ENCODE measurements around the gene ESYT1. TPM values are rescaled to one million over a fixed set of nuclear protein-coding genes. Genes with fewer than 3 reads are reported as not detected.
A peak's percentile ranks its signal among the peaks of the same experiment; 100 is the strongest.

Gene ESYT1
- total and polyA plus RNA-seq, 4 donors = 41.0 to 93.5 (median 58.8) TPM

DNA sequence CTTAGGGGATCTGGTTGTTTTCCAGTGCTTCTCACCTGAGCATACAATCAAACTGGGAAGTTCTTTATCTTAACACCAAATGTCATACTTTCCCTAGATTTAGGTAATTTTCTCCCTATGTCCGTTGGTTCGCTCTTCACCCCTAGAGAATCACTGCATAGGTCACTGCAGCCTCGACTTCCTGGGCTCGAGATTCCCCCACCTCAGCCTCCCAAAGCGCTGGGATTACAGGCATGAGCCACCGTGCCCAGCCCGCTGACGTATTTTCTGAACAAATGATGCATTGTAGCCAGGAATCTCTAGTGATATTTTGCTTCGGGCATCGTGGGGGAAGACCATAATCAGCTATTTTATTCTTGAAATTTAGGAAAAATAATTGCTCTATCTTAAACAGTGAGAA, 12.7 kb upstream of the ESYT1 start:
- H3K27me3 ChIP-seq (ENCODE audit: control insufficient read depth in 4 of 4, insufficient read depth in 4 of 4, low read length in 3 of 4) = no peaks in the 10 kb centered on the region
- TF ChIP-seq, protein P1, sequence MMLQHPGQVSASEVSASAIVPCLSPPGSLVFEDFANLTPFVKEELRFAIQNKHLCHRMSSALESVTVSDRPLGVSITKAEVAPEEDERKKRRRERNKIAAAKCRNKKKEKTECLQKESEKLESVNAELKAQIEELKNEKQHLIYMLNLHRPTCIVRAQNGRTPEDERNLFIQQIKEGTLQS (IDR thresholded peaks at IDR 0.05) = no peak
- TF ChIP-seq RAD21 (IDR thresholded peaks at IDR 0.05) (no peak), HNF4A (conservative IDR thresholded peaks at IDR 0.05) (no peak), NR2F2 (IDR thresholded peaks at IDR 0.05) (no peak)
- TF ChIP-seq, protein P2, sequence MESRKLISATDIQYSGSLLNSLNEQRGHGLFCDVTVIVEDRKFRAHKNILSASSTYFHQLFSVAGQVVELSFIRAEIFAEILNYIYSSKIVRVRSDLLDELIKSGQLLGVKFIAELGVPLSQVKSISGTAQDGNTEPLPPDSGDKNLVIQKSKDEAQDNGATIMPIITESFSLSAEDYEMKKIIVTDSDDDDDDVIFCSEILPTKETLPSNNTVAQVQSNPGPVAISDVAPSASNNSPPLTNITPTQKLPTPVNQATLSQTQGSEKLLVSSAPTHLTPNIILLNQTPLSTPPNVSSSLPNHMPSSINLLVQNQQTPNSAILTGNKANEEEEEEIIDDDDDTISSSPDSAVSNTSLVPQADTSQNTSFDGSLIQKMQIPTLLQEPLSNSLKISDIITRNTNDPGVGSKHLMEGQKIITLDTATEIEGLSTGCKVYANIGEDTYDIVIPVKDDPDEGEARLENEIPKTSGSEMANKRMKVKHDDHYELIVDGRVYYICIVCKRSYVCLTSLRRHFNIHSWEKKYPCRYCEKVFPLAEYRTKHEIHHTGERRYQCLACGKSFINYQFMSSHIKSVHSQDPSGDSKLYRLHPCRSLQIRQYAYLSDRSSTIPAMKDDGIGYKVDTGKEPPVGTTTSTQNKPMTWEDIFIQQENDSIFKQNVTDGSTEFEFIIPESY (IDR thresholded peaks at IDR 0.05) = no peak
- H3K4me3 ChIP-seq (ENCODE audit: low read depth in 1 of 3, low read length in 3 of 3) = peak overlapping the region in 2 of 3 donors; percentile 49 to 97
- WGBS = 49% methylated on average over 10 of the region's 10 CpGs
- H3K9ac ChIP-seq (ENCODE audit: low read depth in 1 of 2, low read length in 2 of 2) = peak overlapping the region; percentile 69 to 98
- peaks cover 13 to 28% (median 19%) of the 10 kb centered on the region in 4 donors for H3K4me1 ChIP-seq (ENCODE audit: control insufficient read depth in 4 of 4, insufficient read depth in 4 of 4, low read length in 3 of 4)
- peak overlapping the region; percentile 93 to 96 for H3K27ac ChIP-seq (ENCODE audit: low read depth in 1 of 2, low read length in 2 of 2)
- peaks cover 6 to 30% (median 23%) of the 10 kb centered on the region in 4 donors for H3K36me3 ChIP-seq (ENCODE audit: control insufficient read depth in 4 of 4, insufficient read depth in 3 of 4, low read depth in 1 of 4, low read length in 3 of 4)
- DNase-seq (ENCODE audit: low spot score) = no peak
- H3K9me3 ChIP-seq (ENCODE audit: control insufficient read depth in 4 of 4, low read length in 3 of 4) = no peaks in the 10 kb centered on the region

DNA sequence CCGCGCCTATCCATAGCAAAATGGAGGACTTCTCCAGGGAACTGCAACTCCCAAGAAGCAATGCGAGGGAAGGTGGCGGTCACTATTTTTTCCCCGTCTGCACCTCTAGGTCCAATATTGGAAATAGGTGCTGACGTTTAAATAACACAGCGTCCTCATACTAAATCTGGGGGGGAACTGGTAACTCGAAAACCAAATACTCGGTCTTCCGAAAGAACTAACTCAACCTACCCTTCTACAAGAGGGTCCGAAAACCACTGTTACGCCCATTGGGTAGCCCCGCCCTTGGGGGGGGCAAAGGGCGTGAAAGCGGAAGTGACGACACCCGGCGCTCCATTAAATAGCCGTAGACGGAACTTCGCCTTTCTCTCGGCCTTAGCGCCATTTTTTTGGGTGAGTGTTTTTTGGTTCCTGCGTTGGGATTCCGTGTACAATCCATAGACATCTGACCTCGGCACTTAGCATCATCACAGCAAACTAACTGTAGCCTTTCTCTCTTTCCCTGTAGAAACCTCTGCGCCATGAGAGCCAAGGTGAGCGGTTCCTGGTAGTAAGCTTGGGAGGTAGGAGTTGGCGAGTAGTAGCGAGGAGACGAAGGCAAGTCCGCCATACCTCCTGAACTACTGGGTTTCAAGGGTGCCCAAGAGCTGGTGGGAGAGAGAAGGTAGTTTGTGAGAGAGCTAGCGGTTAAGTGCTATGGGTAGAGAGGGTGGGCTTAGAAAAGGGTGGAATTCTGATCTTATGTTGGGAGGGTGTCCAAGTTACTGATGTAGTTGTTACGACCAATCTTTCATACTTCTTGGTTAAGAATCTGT, 11.6 kb upstream of the ESYT1 start, which contains the start of gene RPL41:
Gene RPL41, plus strand, starts transcription at position 367 of the 815 bp plus-strand sequence.
- WGBS = under 1% methylated on average over 34 of the region's 34 CpGs
- H3K9ac ChIP-seq (ENCODE audit: low read depth in 1 of 2, low read length in 2 of 2) = peak within 1 kb of the TSS; percentile 69 to 98
- H3K4me1 ChIP-seq (ENCODE audit: control insufficient read depth in 4 of 4, insufficient read depth in 4 of 4, low read length in 3 of 4) = peaks cover 22 to 40% (median 30%) of the 10 kb centered on the region in 4 donors
- TF ChIP-seq, protein P1 (IDR thresholded peaks at IDR 0.05) = peak; percentile 66
- TF ChIP-seq GABPA (IDR thresholded peaks at IDR 0.05 in 1 of 2, conservative IDR thresholded peaks at IDR 0.05 in 1 of 2) (peak; percentile 96), RAD21 (IDR thresholded peaks at IDR 0.05) (peak in 1 of 2 donors; percentile 33), FOXA1 (IDR thresholded peaks at IDR 0.05) (peak; percentile 28), HNF4G (IDR thresholded peaks at IDR 0.05) (no peak), NR2F2 (IDR thresholded peaks at IDR 0.05) (peak; percentile 60), RXRA (IDR thresholded peaks at IDR 0.05) (peak; percentile 4 to 35), SP1 (IDR thresholded peaks at IDR 0.05) (peak; percentile 69), EGR1 (IDR thresholded peaks at IDR 0.05; ENCODE audit: low read depth in 2 of 2) (peak; percentile 21 to 49), HNF4A (conservative IDR thresholded peaks at IDR 0.05) (peak; percentile 52 to 61), TAF1 (conservative IDR thresholded peaks at IDR 0.05) (peak; percentile 92), YY1 (IDR thresholded peaks at IDR 0.05) (peak; percentile 98), FOXA2 (IDR thresholded peaks at IDR 0.05) (no peak), JUND (IDR thresholded peaks at IDR 0.05) (peak; percentile 41 to 55)
- TF ChIP-seq, protein P3, sequence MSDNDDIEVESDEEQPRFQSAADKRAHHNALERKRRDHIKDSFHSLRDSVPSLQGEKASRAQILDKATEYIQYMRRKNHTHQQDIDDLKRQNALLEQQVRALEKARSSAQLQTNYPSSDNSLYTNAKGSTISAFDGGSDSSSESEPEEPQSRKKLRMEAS (IDR thresholded peaks at IDR 0.05) = peak; percentile 49
- TF ChIP-seq, protein P4, sequence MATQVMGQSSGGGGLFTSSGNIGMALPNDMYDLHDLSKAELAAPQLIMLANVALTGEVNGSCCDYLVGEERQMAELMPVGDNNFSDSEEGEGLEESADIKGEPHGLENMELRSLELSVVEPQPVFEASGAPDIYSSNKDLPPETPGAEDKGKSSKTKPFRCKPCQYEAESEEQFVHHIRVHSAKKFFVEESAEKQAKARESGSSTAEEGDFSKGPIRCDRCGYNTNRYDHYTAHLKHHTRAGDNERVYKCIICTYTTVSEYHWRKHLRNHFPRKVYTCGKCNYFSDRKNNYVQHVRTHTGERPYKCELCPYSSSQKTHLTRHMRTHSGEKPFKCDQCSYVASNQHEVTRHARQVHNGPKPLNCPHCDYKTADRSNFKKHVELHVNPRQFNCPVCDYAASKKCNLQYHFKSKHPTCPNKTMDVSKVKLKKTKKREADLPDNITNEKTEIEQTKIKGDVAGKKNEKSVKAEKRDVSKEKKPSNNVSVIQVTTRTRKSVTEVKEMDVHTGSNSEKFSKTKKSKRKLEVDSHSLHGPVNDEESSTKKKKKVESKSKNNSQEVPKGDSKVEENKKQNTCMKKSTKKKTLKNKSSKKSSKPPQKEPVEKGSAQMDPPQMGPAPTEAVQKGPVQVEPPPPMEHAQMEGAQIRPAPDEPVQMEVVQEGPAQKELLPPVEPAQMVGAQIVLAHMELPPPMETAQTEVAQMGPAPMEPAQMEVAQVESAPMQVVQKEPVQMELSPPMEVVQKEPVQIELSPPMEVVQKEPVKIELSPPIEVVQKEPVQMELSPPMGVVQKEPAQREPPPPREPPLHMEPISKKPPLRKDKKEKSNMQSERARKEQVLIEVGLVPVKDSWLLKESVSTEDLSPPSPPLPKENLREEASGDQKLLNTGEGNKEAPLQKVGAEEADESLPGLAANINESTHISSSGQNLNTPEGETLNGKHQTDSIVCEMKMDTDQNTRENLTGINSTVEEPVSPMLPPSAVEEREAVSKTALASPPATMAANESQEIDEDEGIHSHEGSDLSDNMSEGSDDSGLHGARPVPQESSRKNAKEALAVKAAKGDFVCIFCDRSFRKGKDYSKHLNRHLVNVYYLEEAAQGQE (IDR thresholded peaks at IDR 0.05) = peak; percentile 95
- TF ChIP-seq, protein P5, sequence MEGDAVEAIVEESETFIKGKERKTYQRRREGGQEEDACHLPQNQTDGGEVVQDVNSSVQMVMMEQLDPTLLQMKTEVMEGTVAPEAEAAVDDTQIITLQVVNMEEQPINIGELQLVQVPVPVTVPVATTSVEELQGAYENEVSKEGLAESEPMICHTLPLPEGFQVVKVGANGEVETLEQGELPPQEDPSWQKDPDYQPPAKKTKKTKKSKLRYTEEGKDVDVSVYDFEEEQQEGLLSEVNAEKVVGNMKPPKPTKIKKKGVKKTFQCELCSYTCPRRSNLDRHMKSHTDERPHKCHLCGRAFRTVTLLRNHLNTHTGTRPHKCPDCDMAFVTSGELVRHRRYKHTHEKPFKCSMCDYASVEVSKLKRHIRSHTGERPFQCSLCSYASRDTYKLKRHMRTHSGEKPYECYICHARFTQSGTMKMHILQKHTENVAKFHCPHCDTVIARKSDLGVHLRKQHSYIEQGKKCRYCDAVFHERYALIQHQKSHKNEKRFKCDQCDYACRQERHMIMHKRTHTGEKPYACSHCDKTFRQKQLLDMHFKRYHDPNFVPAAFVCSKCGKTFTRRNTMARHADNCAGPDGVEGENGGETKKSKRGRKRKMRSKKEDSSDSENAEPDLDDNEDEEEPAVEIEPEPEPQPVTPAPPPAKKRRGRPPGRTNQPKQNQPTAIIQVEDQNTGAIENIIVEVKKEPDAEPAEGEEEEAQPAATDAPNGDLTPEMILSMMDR (IDR thresholded peaks at IDR 0.05; ENCODE audit: low read depth, low read length, missing input control) = no peak
- TF ChIP-seq, protein P2 (IDR thresholded peaks at IDR 0.05) = peak; percentile 49
- H3K27ac ChIP-seq (ENCODE audit: low read depth in 1 of 2, low read length in 2 of 2) = peak within 1 kb of the TSS; percentile 93 to 96
- peak; percentile 98 for DNase-seq (ENCODE audit: low spot score)
- no peaks in the 10 kb centered on the region for H3K27me3 ChIP-seq (ENCODE audit: control insufficient read depth in 4 of 4, insufficient read depth in 4 of 4, low read length in 3 of 4)
- no peaks in the 10 kb centered on the region for H3K9me3 ChIP-seq (ENCODE audit: control insufficient read depth in 4 of 4, low read length in 3 of 4)
- H3K36me3 ChIP-seq (ENCODE audit: control insufficient read depth in 4 of 4, insufficient read depth in 3 of 4, low read depth in 1 of 4, low read length in 3 of 4) = peaks cover 3 to 19% (median 11%) of the 10 kb centered on the region in 4 donors
- H3K4me3 ChIP-seq (ENCODE audit: low read depth in 1 of 3, low read length in 3 of 3) = peak within 1 kb of the TSS; percentile 49 to 97 (median 95)

Data from liver (tissue), 9 donors.